HepG2 (cell line): ENCODE results near the gene PAPSS2. TPM values are rescaled to one million over a fixed set of nuclear protein-coding genes. Genes with fewer than 3 reads are reported as not detected.

Experiments
- ATAC-seq: fragments of 200-7000 bp; cut with Tn5 transposase; 3 replicates; pipeline ENCODE4 v1.9.1; 2020; ENCODE audit warnings: mild to moderate bottlenecking, moderate library complexity
- BruUV-seq: library from RNA; stranded (reverse); fragments of 400-500 nt; replicated peaks from 2 replicates; lab custom pipeline; 2021; lab: Mats Ljungman, UMichigan
- CTCF ChIA-PET: fragments of 300-600 bp; formaldehyde crosslinking; extraction: SDS; loops from one replicate; lab custom pipeline; 2021; ENCODE audit warnings: low total read pairs, inconsistent platforms, low intra/inter-chr PET ratio; lab: Yijun Ruan, JAX
- POLR2A ChIA-PET: fragments of 350-600 bp; sonication (Branson Sonifier 250); formaldehyde crosslinking; loops from one replicate; lab custom pipeline; 2020; ENCODE audit warnings: antibody characterized with exemption, inconsistent platforms; lab: Yijun Ruan, JAX
- DNase-seq: peaks from one replicate; pipeline ENCODE4 v3.0.0-alpha.2; 2015; ENCODE audit warnings: low spot score
- FAIRE-seq: peaks from 3 replicates; lab custom pipeline; 2011; peaks lifted over from hg19 to GRCh38; lab: Jason Lieb, UNC
- H2AFZ ChIP-seq: one replicate; pipeline ENCODE4 v1.6.1; 2011; ENCODE audit warnings: low read length, inconsistent platforms
- H3K27ac ChIP-seq: fragments of 300-600 bp; 3 replicates; pipeline ENCODE4 v1.8.0; 2011; ENCODE audit warnings: mixed run types, mild to moderate bottlenecking, mixed read lengths, low read length, inconsistent platforms; ENCODE audit not compliant: insufficient read depth; ENCODE audit errors: extremely low read length
- H3K27me3 ChIP-seq, 2 experiments: fragments of 200-600 bp in 1 of 2; 2 replicates in 1 of 2; 3 replicates in 1 of 2; pipeline versions ENCODE4 v1.6.0 to v1.8.0; 2011; ENCODE audit warnings: low read length in 2 of 2, mild to moderate bottlenecking in 2 of 2, moderate library complexity in 2 of 2, inconsistent platforms in 1 of 2; ENCODE audit not compliant: insufficient read depth in 2 of 2, control insufficient read depth in 1 of 2
- H3K36me3 ChIP-seq, 2 experiments: fragments of 200-600 bp in 1 of 2; replicated peaks in 1 of 2; 2 replicates in 1 of 2; 3 replicates in 1 of 2; pipeline versions ENCODE4 v1.5.1 to v1.8.0; 2011; ENCODE audit warnings: low read length in 2 of 2, inconsistent platforms in 1 of 2; ENCODE audit not compliant: insufficient read depth in 2 of 2, control insufficient read depth in 1 of 2
- H3K4me1 ChIP-seq: 2 replicates; pipeline ENCODE4 v1.5.1; 2012; ENCODE audit warnings: low read length, inconsistent platforms; ENCODE audit not compliant: insufficient read depth
- H3K4me2 ChIP-seq: 2 replicates; pipeline ENCODE4 v1.6.0; 2011; ENCODE audit warnings: low read depth, low read length, inconsistent platforms
- H3K4me3 ChIP-seq, 3 experiments: fragments of 200-600 bp in 1 of 3; sonication (generic), shearing (Covaris generic) in 1 of 3; replicated peaks in 1 of 3; 2 replicates each; pipeline ENCODE4 v1.5.1; 2011 to 2016; ENCODE audit warnings: low read length in 3 of 3, inconsistent platforms in 2 of 3, low read depth in 2 of 3, mild to moderate bottlenecking in 2 of 3, control low read depth in 1 of 3, mixed read lengths in 1 of 3; ENCODE audit not compliant: insufficient read depth in 1 of 3
- H3K79me2 ChIP-seq: one replicate; pipeline ENCODE4 v1.6.1; 2011; ENCODE audit warnings: low read length, inconsistent platforms; ENCODE audit not compliant: insufficient read depth
- H3K9ac ChIP-seq: 2 replicates; pipeline ENCODE4 v1.6.0; 2011; ENCODE audit warnings: mild to moderate bottlenecking, low read depth, low read length, inconsistent platforms; ENCODE audit not compliant: insufficient read depth
- H3K9me3 ChIP-seq: 2 replicates; pipeline ENCODE4 v1.5.1; 2012; ENCODE audit warnings: mild to moderate bottlenecking, low read length
- H4K20me1 ChIP-seq: 2 replicates; pipeline ENCODE4 v1.6.0; 2011; ENCODE audit warnings: inconsistent platforms, mild to moderate bottlenecking, low read length, moderate library complexity; ENCODE audit not compliant: insufficient read depth
- ATF1 ChIP-seq: IDR thresholded peaks from 2 replicates; pipeline ENCODE4 v1.6.1; 2016; ENCODE audit warnings: mild to moderate bottlenecking, control low read depth
- EHMT2 ChIP-seq: fragments of 200-600 bp; sonication (generic); IDR thresholded peaks from 2 replicates; pipeline ENCODE4 v1.7.0; 2017; ENCODE audit warnings: antibody characterized with exemption, low read depth, low read length, borderline replicate concordance
- FOXA3 ChIP-seq: IDR thresholded peaks from 2 replicates; pipeline ENCODE4 v1.6.1; 2016; ENCODE audit warnings: missing genetic modification reagents, missing compliant biosample characterization
- HNRNPLL ChIP-seq: fragments of 200-400 bp; formaldehyde crosslinking; IDR thresholded peaks from 2 replicates; pipeline ENCODE4 v1.6.1; 2017; ENCODE audit warnings: mild to moderate bottlenecking, low read depth, low read length; ENCODE audit not compliant: poor library complexity, severe bottlenecking
- MATR3 ChIP-seq: sonication (generic); formaldehyde crosslinking; IDR thresholded peaks from 2 replicates; pipeline ENCODE4 v1.4.0; 2020; ENCODE audit warnings: missing genetic modification reagents
- NR1H2 ChIP-seq: sonication (generic); formaldehyde crosslinking; IDR thresholded peaks from 2 replicates; pipeline ENCODE4 v1.8.1; 2022; ENCODE audit warnings: low read depth, missing genetic modification reagents, borderline replicate concordance
- NR2F1 ChIP-seq, 2 experiments: fragments of 450-650 bp in 1 of 2; formaldehyde crosslinking in 1 of 2; IDR thresholded peaks; 2 replicates each; pipeline versions ENCODE4 v1.5.0 to v1.6.1; 2016 to 2020; ENCODE audit warnings: mild to moderate bottlenecking in 1 of 2, missing compliant biosample characterization in 1 of 2, missing genetic modification reagents in 1 of 2, moderate library complexity in 1 of 2
- PAWR ChIP-seq: sonication (generic); formaldehyde crosslinking; IDR thresholded peaks from 2 replicates; pipeline ENCODE4 v1.4.0; 2020; ENCODE audit warnings: missing genetic modification reagents, mild to moderate bottlenecking, borderline replicate concordance
- PHF21A ChIP-seq: sonication (generic); formaldehyde crosslinking; IDR thresholded peaks from 2 replicates; pipeline ENCODE4 v1.5.0; 2020; ENCODE audit warnings: mild to moderate bottlenecking, missing genetic modification reagents
- TCF12 ChIP-seq, 2 experiments: fragments of 450-650 bp in 1 of 2; sonication (generic) in 1 of 2; formaldehyde crosslinking in 1 of 2; IDR thresholded peaks; 2 replicates each; pipeline versions ENCODE4 v1.6.1 to v1.8.0; 2017 to 2022; ENCODE audit warnings: antibody characterized with exemption in 1 of 2, mild to moderate bottlenecking in 1 of 2, missing genetic modification reagents in 1 of 2, moderate library complexity in 1 of 2
- THYN1 ChIP-seq: sonication (generic); formaldehyde crosslinking; IDR thresholded peaks from 2 replicates; pipeline ENCODE4 v1.8.1; 2023; ENCODE audit warnings: low read depth, mild to moderate bottlenecking, moderate library complexity, missing genetic modification reagents, borderline replicate concordance
- ZNF556 ChIP-seq: sonication (generic); formaldehyde crosslinking; IDR thresholded peaks from 2 replicates; pipeline ENCODE4 v1.4.0; 2020; ENCODE audit warnings: mild to moderate bottlenecking, missing genetic modification reagents, borderline replicate concordance
- ZNF672 ChIP-seq: sonication (generic); formaldehyde crosslinking; IDR thresholded peaks from 2 replicates; pipeline ENCODE4 v1.8.1; 2022; ENCODE audit warnings: missing genetic modification reagents
- WGBS: methylation state at CpG from one replicate; pipeline ENCODE4 v1.1.6; 2017; ENCODE audit warnings: low lambda C conversion rate; 5-methylcytosine and 5-hydroxymethylcytosine counted together
- in situ Hi-C: cut with HindIII; loops from 2 replicates; pipeline ENCODE4 v1.10.0; 2017; ENCODE audit warnings: low pct_unique_long_range_greater_than_20kb; ENCODE audit not compliant: extremely low pct_ligation_motif_present
- intact Hi-C: fragments of 100-400 bp; cut with micrococcal nuclease; formaldehyde crosslinking; loops from one replicate; pipeline ENCODE4 v1.10.0; 2022; ENCODE audit not compliant: unreplicated experiment
- polyA plus RNA-seq, 8 experiments: library from polyadenylated mRNA; depleted of rRNA in 3 of 8; stranded (reverse) in 7 of 8; unstranded in 1 of 8; fragments of >200 nt; fragmentation: Illumina TruSeq in 4 of 8; extraction: Trizol in 4 of 8; gene quantifications; 2 replicates each; pipeline versions ENCODE4 v1.2.1 to v1.2.3, GENCODE V29; 2011 to 2016; ENCODE audit warnings: low read depth in 4 of 8, missing spikeins in 1 of 8, mixed read lengths in 1 of 8; ENCODE audit not compliant: insufficient read depth in 1 of 8
- total RNA-seq, 5 experiments: library from RNA; depleted of rRNA; stranded (reverse); fragments of >200 nt; fragmentation: Illumina TruSeq; extraction: Trizol; gene quantifications; 2 replicates each; pipeline ENCODE4 v1.2.3, GENCODE V29; 2016; ENCODE audit warnings: low read depth in 1 of 5
- TF ChIP-seq, protein P1 (sequence below): fragments of 450-650 bp; IDR thresholded peaks from 2 replicates; pipeline ENCODE4 v1.6.1; 2017; ENCODE audit warnings: mild to moderate bottlenecking
- TF ChIP-seq, protein P2 (sequence below): sonication (generic); formaldehyde crosslinking; IDR thresholded peaks from 2 replicates; pipeline ENCODE4 v1.9.0; 2022; ENCODE audit warnings: missing genetic modification reagents, mild to moderate bottlenecking, borderline replicate concordance
- TF ChIP-seq, protein P3 (sequence below): sonication (generic); formaldehyde crosslinking; conservative IDR thresholded peaks from 2 replicates; pipeline ENCODE4 v1.4.0; 2020; ENCODE audit warnings: missing genetic modification reagents

PAPSS2 gene
- total and polyA plus RNA-seq, 2 of the 13 experiments (the other 11 are each of a cell fraction or from before 2014, with no cell fraction given) = 0.11 to 0.12 TPM

DNA sequence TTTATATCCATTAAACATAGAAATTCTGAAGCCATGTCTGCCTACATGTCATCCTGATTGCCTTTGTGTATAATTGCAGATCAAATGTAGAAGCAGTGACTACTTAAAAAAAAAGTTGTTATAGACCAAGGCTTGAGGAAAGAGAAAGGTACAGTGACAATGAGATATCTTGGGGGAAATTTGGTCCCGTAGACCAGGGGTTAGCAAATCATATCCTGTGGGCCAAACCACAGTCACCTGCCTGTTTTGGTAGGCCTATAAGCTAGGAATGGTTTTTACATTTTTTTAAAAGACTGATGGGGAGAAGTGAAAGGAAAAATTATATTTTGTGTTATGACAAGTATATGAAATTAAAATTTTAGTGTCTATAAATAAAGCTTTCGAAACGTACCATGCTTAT, 12.9 kb downstream of the PAPSS2 start:
- POLR2A ChIA-PET = no interaction called here
- in situ Hi-C loops = loop anchor here (25.0 kb wide), 1 partner anchor 440 kb away; no protein-coding TSS in a partner anchor
- H3K79me2 ChIP-seq = no peaks in the 10 kb centered on the region

DNA sequence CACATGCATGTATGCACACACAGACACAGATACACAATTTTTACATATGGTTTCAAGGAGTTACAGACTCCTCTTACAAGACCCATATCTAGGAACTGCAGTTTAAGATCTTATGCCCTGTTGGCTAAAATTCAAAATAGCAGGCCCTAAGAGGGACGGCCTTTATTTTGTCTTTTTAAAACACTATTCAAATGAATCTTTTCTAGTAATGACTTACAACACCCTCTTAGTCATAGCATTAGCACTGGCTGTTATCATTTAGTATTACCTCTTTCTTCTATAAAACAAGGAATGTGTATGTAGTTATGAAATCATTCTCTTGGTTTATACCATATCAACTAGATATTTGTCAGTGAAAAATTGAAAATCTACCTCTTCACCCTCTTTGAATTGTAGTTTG, 15.3 kb downstream of the PAPSS2 start:
- CTCF ChIA-PET = no interaction called here
- in situ Hi-C loops = loop anchor here (25.0 kb wide), 1 partner anchor 437 kb away; no protein-coding TSS in a partner anchor
- 57% methylated on average over 1 of the region's 1 CpG for WGBS
- TF ChIP-seq NR1H2 (CRISPR knock-in tag) (no peak), ATF1 (CRISPR knock-in tag) (no peak), NR2F1 (CRISPR knock-in tag; IDR thresholded peaks at IDR 0.05) (no peak), EHMT2 (no peak), TCF12 (IDR thresholded peaks at IDR 0.05) (no peak), TCF12 (CRISPR knock-in tag; IDR thresholded peaks at IDR 0.05) (no peak), ZNF672 (no peak), PHF21A (no peak), MATR3 (CRISPR knock-in tag) (no peak)
- TF ChIP-seq, protein P1, sequence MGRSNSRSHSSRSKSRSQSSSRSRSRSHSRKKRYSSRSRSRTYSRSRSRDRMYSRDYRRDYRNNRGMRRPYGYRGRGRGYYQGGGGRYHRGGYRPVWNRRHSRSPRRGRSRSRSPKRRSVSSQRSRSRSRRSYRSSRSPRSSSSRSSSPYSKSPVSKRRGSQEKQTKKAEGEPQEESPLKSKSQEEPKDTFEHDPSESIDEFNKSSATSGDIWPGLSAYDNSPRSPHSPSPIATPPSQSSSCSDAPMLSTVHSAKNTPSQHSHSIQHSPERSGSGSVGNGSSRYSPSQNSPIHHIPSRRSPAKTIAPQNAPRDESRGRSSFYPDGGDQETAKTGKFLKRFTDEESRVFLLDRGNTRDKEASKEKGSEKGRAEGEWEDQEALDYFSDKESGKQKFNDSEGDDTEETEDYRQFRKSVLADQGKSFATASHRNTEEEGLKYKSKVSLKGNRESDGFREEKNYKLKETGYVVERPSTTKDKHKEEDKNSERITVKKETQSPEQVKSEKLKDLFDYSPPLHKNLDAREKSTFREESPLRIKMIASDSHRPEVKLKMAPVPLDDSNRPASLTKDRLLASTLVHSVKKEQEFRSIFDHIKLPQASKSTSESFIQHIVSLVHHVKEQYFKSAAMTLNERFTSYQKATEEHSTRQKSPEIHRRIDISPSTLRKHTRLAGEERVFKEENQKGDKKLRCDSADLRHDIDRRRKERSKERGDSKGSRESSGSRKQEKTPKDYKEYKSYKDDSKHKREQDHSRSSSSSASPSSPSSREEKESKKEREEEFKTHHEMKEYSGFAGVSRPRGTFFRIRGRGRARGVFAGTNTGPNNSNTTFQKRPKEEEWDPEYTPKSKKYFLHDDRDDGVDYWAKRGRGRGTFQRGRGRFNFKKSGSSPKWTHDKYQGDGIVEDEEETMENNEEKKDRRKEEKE = no peak
- TF ChIP-seq, protein P2, sequence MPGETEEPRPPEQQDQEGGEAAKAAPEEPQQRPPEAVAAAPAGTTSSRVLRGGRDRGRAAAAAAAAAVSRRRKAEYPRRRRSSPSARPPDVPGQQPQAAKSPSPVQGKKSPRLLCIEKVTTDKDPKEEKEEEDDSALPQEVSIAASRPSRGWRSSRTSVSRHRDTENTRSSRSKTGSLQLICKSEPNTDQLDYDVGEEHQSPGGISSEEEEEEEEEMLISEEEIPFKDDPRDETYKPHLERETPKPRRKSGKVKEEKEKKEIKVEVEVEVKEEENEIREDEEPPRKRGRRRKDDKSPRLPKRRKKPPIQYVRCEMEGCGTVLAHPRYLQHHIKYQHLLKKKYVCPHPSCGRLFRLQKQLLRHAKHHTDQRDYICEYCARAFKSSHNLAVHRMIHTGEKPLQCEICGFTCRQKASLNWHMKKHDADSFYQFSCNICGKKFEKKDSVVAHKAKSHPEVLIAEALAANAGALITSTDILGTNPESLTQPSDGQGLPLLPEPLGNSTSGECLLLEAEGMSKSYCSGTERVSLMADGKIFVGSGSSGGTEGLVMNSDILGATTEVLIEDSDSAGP (CRISPR knock-in tag) = no peak

More for the DNA sequence above, 12.9 kb downstream of the PAPSS2 start:
- H3K4me3 ChIP-seq = no peak overlapping the region
- no peak overlapping the region for H3K9ac ChIP-seq
- no TSS peak for BruUV-seq
- CTCF ChIA-PET = no interaction called here
- H3K36me3 ChIP-seq = no peaks in the 10 kb centered on the region
- no peak overlapping the region for H3K27ac ChIP-seq
- no peaks in the 10 kb centered on the region for H4K20me1 ChIP-seq
- no peaks in the 10 kb centered on the region for H3K9me3 ChIP-seq
- no peak for FAIRE-seq
- intact Hi-C loops = no loop called here
- no peak overlapping the region for H3K4me2 ChIP-seq
- no peak overlapping the region for H2AFZ ChIP-seq
- H3K27me3 ChIP-seq = no peaks in the 10 kb centered on the region
- WGBS = 26% methylated on average over 3 of the region's 3 CpGs
- H3K4me1 ChIP-seq = no peaks in the 10 kb centered on the region
- ATAC-seq = no peak
- DNase-seq = no peak
- TF ChIP-seq FOXA3 (CRISPR knock-in tag) = no peak
- TF ChIP-seq, protein P3, sequence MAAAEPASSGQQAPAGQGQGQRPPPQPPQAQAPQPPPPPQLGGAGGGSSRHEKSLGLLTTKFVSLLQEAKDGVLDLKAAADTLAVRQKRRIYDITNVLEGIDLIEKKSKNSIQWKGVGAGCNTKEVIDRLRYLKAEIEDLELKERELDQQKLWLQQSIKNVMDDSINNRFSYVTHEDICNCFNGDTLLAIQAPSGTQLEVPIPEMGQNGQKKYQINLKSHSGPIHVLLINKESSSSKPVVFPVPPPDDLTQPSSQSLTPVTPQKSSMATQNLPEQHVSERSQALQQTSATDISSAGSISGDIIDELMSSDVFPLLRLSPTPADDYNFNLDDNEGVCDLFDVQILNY (CRISPR knock-in tag) = no peak
- TF ChIP-seq ZNF556 (CRISPR knock-in tag) = no peak
- no peak for TF ChIP-seq HNRNPLL
- TF ChIP-seq PAWR (CRISPR knock-in tag) = no peak
- TF ChIP-seq THYN1 (CRISPR knock-in tag) = no peak

More for the DNA sequence above, 15.3 kb downstream of the PAPSS2 start:
- H4K20me1 ChIP-seq = no peaks in the 10 kb centered on the region
- H3K27ac ChIP-seq = no peak overlapping the region
- POLR2A ChIA-PET = no interaction called here
- H3K4me3 ChIP-seq = no peak overlapping the region
- no TSS peak for BruUV-seq
- ATAC-seq = no peak
- no peaks in the 10 kb centered on the region for H3K36me3 ChIP-seq
- no peaks in the 10 kb centered on the region for H3K79me2 ChIP-seq
- H3K4me1 ChIP-seq = no peaks in the 10 kb centered on the region
- no peak overlapping the region for H2AFZ ChIP-seq
- FAIRE-seq = no peak
- intact Hi-C loops = no loop called here
- no peak overlapping the region for H3K9ac ChIP-seq
- H3K27me3 ChIP-seq = no peaks in the 10 kb centered on the region
- H3K9me3 ChIP-seq = no peaks in the 10 kb centered on the region
- no peak for DNase-seq
- no peak overlapping the region for H3K4me2 ChIP-seq
